Suppressor macrophage treated with lipopolysaccharide for 4 hours (primary cell): ENCODE data around the gene SMAD4.

Experiments
- DNase-seq: peaks from one replicate; pipeline ENCODE4 v3.0.0-alpha.2; 2020

Gene SMAD4

DNA sequence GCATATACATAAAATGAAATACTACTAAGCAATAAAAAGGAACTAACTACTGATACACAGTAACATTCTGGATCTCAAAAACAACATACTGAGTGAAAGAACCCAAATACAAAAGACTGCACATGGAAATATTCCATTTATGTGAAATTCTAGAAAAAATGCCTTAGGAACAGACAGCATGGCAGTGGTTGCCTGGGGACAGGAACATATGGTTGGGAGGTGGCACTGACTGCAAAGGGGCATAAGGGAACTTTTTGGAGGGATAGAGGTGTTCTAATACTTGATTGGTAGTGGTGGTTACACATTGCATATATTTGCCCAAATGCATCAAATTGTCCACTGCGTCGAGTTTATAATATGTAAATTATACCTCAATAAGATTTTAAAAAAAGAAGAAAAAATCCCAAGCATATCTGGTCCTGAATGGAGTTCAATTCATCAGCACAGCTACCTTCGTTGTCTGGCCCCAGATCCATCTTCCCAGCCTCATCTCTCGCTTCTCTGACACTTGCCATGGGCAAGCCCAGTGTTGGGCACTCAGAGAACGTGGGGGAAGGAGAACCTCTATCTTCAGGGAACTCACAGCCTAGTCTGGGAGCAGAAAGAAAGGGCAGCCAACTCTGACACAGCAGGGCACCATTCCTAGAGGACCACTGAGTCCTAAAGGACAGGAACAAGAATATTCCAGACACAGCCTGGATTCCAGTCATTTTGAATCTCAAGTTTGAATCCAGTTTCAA lies 8.6 kb upstream of the SMAD4 start:
- DNase-seq = no peak

GRCh38 chr18:51025512-51025911 lies 4.5 kb upstream of the SMAD4 start:
- DNase-seq = no peak

GRCh38 chr18:51028201-51028805 lies 1.7 kb upstream of the SMAD4 start:
- peak; percentile 48 for DNase-seq

DNA sequence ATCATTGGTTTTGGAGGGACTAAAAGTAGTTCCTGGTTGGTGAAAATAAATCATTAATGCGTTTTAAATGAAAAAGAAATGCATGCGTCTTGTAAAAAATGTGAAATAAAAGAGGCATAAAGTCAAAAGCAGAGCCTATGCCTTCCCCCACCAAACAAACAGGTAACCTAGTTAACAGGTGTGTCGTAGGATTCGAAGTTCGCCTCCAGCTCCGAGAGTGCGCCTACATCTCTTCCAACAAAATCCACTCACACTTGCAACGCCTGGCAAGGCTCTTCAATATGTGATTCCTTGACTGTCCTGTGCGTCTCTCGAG lies 677 bp upstream of the SMAD4 start:
- no peak for DNase-seq

GRCh38 chr18:51030537-51031258 lies 685 bp downstream of the SMAD4 start:
- peak; percentile 70 for DNase-seq

- DNase-seq = no peak
These were observed 2.2 kb downstream of the SMAD4 start for GRCh38 chr18:51032193-51032592.

- no peak for DNase-seq
These were observed 7.2 kb downstream of the SMAD4 start for GRCh38 chr18:51037230-51037629.

DNA sequence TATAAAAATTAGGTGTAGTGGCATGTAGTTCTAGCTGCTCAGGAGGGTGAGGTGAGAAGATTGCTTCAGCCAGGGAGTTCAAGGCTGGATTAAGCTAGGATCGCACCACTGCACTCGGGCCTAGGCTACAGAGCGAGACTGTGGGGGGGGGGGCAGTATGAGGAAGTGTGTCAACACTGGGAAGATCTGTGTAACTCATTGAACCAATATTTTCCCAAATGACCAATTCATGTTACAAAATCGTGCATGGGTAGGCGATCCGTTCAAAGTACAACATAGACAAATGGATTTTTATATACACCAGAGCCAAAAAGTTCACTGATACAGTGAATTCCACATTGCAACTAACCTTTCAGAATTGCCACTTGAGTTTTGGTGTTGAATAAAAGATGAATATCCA lies 8.1 kb downstream of the SMAD4 start:
- peak; percentile 48 for DNase-seq

DNA sequence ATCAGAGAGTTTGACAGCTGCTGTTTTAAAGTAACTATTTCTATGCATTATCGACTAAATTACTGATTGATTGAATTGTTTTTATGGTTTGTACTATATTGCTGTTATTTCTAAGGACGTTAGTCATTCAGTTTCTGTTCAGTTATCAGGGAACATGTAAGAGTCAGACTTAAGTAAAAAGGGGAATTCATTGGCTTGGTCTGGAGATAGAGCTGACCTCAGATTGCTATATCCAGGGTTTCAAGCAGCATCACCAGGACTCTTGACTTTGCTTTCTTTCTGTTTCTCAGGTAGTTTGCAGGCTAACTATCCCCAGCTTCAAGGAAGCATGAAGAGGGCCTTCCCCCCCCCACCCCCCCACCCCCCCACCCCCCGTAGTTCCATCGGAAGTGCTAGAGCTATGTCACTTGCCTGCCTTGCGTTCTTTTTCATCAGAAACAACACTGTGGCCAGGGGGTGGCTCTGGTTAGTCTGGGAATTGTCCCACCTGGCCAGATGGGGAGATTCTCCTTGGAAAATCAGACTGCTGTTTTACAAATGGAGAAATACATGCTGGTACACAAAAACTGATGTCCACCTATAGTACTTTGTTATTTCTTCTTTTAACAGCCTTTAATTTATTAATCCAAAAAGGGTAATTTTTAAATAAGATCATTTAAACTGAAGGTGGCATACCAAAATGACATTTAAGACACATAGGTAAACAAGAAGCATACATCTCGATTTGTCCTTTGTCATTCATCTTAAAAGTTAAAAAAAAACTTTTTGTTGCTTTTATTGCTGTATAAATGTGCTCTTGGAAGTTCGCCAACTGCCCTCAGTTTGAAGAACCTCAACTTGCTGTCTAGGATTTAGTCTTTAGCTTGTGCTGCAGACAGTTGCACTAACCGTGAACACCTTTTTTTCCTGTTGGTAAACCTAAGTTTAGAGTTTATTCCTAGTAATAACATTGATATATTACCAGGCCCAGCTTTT lies 9.4 kb downstream of the SMAD4 start:
- peak; percentile 81 for DNase-seq

- no peak for DNase-seq
These were observed 11.8 kb downstream of the SMAD4 start for GRCh38 chr18:51041677-51042352.

DNA sequence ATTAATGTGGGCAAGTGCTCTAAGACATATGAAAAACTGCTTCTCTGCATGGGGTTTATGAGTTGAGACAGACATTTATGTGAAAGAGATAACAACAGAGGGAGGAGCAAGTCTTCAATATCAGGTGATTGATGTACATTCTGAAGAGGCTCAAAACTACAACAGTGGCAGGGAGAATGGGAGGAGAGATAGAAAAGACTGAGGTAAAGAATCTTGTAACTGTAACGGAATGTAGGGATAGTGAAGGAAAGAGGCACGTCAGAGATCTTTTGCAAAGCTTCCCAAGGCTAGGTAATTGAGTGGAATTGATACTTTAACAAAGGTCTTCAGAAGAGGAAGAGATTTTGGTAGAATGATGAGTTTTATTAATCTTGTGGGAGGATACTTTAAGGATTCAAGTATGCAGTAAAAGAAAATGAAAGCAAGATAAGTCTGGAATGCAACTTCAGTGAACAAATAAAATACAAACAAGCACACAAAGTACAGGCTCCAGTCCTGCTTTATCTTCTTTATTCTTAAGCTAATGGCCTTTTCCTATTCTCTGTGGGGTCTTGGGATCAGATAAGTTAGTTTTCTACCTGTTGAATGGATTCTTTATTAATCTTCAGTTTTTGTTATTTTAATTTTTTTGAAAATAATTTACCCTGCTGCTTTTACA lies 15.0 kb downstream of the SMAD4 start:
- no peak for DNase-seq

GRCh38 chr18:51048190-51048589 lies 18.2 kb downstream of the SMAD4 start:
- DNase-seq = no peak

- no peak for DNase-seq
These were observed 19.1 kb downstream of the SMAD4 start for GRCh38 chr18:51049137-51049536.

DNA sequence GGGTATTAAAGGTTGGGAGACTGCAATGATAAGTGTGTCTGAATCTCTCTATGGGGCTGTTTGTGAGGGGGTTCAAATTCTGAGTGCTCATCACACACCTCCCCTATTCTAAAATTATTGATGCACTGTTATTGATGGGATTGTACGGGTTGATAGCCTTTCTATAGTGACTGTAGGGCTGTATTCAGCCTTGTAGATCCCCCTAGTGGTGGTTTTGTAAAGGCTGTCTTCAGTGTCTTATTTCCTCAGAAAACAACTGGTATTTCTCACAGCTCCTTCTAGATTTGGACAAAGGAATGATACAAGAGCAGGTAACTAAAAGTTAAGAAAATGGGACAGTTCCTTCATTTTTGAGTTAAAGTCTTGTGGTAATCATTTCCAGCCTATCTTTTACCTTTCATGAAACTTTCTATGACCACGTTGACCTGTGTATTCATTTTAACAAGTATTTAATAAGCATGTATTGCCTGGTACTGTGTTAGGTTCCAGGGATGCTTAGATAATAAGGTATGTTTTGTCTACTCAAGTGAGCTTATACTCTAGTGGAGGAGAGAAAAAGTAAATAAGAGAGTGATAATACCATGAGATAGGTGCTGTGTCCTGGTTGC lies 21.2 kb downstream of the SMAD4 start:
- peak; percentile 79 for DNase-seq

DNA sequence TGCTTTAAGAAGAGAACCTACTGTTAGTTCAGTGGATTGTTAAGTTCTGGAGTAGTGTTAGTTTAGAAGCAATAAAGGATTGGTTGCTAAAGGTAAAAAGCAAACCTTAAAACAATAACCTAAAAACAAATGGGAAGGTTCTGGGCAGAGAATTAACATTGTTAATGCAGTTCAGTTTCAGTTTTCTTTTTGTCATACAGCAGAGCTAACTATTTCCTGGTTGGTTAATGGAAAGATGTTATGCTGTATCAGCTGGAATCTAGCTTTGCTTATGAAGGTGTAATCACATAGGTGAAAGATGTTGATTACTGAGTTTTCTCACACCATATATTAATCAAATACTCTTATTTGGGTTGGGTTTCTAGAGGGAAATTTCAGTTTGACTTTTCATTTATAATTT lies 23.8 kb downstream of the SMAD4 start:
- peak; percentile 53 for DNase-seq

DNA sequence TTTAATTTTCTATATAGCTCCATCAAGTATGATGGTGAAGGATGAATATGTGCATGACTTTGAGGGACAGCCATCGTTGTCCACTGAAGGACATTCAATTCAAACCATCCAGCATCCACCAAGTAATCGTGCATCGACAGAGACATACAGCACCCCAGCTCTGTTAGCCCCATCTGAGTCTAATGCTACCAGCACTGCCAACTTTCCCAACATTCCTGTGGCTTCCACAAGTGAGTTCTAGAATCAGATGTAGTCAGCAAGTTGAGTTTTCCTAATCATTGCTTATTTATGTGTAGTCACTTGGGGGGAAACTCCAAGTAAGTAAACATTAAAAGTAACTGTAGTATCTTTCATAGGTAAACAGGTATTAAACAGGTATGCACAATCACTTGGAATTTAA lies 24.8 kb downstream of the SMAD4 start:
- no peak for DNase-seq

GRCh38 chr18:51059969-51060368 lies 30.0 kb downstream of the SMAD4 start:
- no peak for DNase-seq

DNA sequence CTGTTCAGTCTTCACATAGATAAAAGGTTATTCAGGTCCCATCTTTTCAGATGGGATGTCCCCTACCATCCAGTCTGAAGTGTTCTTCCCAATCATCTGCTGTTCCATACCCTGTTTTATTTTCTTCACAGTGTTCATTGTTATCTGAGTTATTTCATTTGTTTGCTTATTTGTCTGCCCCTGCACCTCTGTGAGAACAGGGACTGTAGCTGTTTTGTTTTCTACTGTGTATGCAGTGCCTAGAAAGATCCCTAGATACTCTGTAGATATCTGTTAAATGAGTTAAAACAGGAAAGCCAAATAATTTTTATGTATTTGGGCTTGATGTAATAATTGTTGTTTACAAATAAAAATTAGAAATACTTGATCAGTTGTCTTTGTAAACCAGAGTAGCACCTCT lies 34.2 kb downstream of the SMAD4 start:
- DNase-seq = no peak

DNA sequence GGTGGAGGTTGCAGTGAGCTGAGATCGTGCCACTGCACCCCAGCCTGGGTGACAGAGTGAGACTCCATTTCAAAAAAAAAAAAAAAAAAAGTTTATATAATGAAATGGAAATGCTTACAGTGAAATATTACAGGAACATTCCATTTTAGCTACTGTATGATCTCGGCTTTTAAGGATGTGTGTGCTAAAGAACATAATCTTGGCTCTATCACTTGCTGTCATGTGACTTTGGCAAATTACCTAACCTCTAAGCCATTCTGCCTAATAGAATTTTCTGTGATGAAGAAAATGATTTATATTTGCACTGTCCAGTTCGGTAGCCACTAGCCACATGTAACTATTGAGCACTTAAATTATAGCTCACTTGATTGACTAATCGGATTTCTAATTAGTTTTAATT lies 36.3 kb downstream of the SMAD4 start:
- DNase-seq = no peak

DNA sequence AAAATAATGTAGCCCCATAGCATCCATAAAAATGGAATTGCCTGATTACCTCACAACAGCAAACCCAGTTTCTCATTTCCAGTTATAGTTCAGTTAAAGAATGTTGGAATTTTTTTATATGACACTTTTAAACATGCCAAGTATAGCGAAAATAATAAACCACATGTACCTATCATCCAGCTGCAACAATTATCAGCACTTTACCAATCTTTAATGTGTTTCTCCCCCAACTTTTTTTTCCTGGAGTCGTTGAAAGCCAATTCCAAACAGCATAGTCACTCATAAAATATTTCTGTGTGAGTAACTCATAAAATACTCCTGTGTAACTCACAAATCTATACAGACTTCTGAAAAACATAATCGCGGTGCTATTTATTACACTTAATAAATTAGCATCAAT lies 38.1 kb downstream of the SMAD4 start:
- DNase-seq = no peak

- DNase-seq = no peak
These were observed 39.9 kb downstream of the SMAD4 start for GRCh38 chr18:51069885-51070284.

DNA sequence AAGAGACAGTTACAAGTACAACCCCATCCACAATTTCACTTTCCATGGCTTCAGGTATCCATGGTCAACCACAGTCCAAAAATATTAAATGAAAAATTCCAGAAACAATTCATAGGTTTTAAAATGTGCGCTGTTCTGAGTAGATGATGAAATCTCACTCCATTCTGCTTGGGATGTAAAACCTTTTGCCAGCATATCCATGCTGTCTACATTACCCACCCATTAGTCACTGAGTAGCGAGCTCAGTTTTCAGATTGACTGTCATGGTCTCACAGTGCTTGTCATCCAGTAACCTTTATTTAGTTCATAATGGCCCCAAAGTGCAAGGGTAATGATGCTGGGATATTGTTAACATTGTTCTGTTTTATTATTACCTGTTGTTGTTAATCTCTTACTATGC lies 40.5 kb downstream of the SMAD4 start:
- DNase-seq = no peak
